Neural progenitor cell (in vitro differentiated cells): ENCODE results near the gene ADCY6. TPM values are rescaled to one million over a fixed set of nuclear protein-coding genes. Genes with fewer than 3 reads are reported as not detected.

Experiments
- DNase-seq: peaks from one replicate; pipeline ENCODE4 v3.0.0-alpha.2; 2016; ENCODE audit warnings: low spot score
- H2AFZ ChIP-seq: fragments of 200-600 bp; sonication (generic); replicated peaks from 2 replicates; pipeline ENCODE4 v1.6.1; 2016; ENCODE audit warnings: antibody characterized with exemption
- H3F3A ChIP-seq: fragments of 200-600 bp; sonication (generic); 2 replicates; pipeline ENCODE4 v1.6.1; 2016; ENCODE audit warnings: antibody characterized with exemption, low read depth
- H3K27ac ChIP-seq: fragments of 200-600 bp; sonication (generic); 2 replicates; pipeline ENCODE4 v1.5.1; 2016; ENCODE audit warnings: mild to moderate bottlenecking
- H3K27me3 ChIP-seq: fragments of 200-600 bp; sonication (generic); 2 replicates; pipeline ENCODE4 v1.6.1; 2016; ENCODE audit warnings: mild to moderate bottlenecking, moderate library complexity
- H3K36me3 ChIP-seq: fragments of 200-600 bp; sonication (generic); 2 replicates; pipeline ENCODE4 v1.5.1; 2016
- H3K4me1 ChIP-seq: fragments of 200-600 bp; sonication (generic); 2 replicates; pipeline ENCODE4 v1.6.1; 2016; ENCODE audit warnings: mixed run types
- H3K4me2 ChIP-seq: fragments of 200-600 bp; sonication (generic); 2 replicates; pipeline ENCODE4 v1.6.1; 2016
- H3K4me3 ChIP-seq: fragments of 200-600 bp; sonication (generic); 2 replicates; pipeline ENCODE4 v1.5.1; 2016
- H3K79me2 ChIP-seq: fragments of 200-600 bp; sonication (generic); 2 replicates; pipeline ENCODE4 v1.6.1; 2016; ENCODE audit warnings: low read depth
- H3K9ac ChIP-seq: fragments of 200-600 bp; sonication (generic); 2 replicates; pipeline ENCODE4 v1.6.1; 2016
- H3K9me3 ChIP-seq: fragments of 200-600 bp; sonication (generic); 2 replicates; pipeline ENCODE4 v1.5.1; 2016; ENCODE audit warnings: low read depth
- H4K20me1 ChIP-seq: fragments of 200-600 bp; sonication (generic); 2 replicates; pipeline ENCODE4 v1.6.1; 2016; ENCODE audit warnings: low read depth
- H3K27ac Mint-ChIP-seq: 3 replicates; pipeline ENCODE4 v1.8.0; 2021; ENCODE audit warnings: mixed read lengths
- H3K27me3 Mint-ChIP-seq: 2 replicates; pipeline ENCODE4 v1.8.0; 2022; ENCODE audit warnings: low read depth, mild to moderate bottlenecking, inconsistent platforms, moderate library complexity, mixed read lengths; ENCODE audit not compliant: insufficient read depth
- H3K36me3 Mint-ChIP-seq: 3 replicates; pipeline ENCODE4 v1.8.0; 2021; ENCODE audit warnings: mixed read lengths
- H3K4me1 Mint-ChIP-seq: 3 replicates; pipeline ENCODE4 v1.8.0; 2021; ENCODE audit warnings: mixed read lengths
- H3K4me3 Mint-ChIP-seq: 3 replicates; pipeline ENCODE4 v1.8.0; 2021; ENCODE audit warnings: mild to moderate bottlenecking, moderate library complexity, mixed read lengths
- H3K9me3 Mint-ChIP-seq: 3 replicates; pipeline ENCODE4 v1.8.0; 2020; ENCODE audit warnings: mixed read lengths
- EZH2 ChIP-seq: fragments of 200-600 bp; sonication (generic); IDR thresholded peaks from 2 replicates; pipeline ENCODE4 v1.6.1; 2017; ENCODE audit warnings: antibody characterized with exemption, mild to moderate bottlenecking, moderate library complexity
- EZH2phosphoT487 ChIP-seq: fragments of 200-600 bp; sonication (generic); IDR thresholded peaks from 2 replicates; pipeline ENCODE4 v1.6.1; 2017; ENCODE audit warnings: antibody characterized with exemption
- total RNA-seq: library from RNA; depleted of rRNA; stranded (reverse); fragments of >200 nt; gene quantifications from 2 replicates; pipeline ENCODE4 v1.2.3, GENCODE V29; 2015; ENCODE audit warnings: low replicate concordance
- TF ChIP-seq, protein P1 (sequence below): fragments of 200-600 bp; sonication (generic); IDR thresholded peaks from 2 replicates; pipeline ENCODE4 v1.5.1; 2017; ENCODE audit warnings: antibody characterized with exemption, mild to moderate bottlenecking

Gene ADCY6
- total RNA-seq, 1 donor from 2014 or later: 22.4 TPM

DNA sequence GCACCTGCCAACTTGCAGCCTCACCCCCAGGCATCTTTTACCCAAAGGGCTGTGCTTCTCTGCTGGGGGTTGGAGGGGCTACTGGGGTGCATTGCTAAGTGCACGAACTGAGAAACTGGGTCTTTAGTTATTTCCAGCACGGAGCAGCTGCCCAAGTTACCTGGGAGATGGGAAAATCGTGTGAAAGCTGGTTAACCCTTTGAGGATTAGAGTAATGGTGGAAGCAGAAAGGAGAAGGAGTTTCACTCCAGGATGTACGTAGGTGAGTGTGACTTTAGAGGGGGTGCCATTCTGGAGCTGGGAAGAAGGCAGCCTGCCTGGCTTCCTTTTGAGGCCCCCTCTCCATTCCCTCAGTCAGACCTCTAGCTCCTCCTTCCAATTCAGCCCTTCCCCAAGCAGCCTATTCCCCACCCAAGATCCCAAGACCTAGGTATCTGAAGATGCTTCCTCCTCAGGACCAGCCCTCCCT lies 1.0 kb upstream of the ADCY6 start:
- Histone ChIP-seq H2AFZ (peak overlapping the region; percentile 30), H3K27ac (no peak overlapping the region), H3K27me3 (no peaks in the 10 kb centered on the region), H3K9me3 (no peaks in the 10 kb centered on the region), H4K20me1 (peaks cover 22% of the 10 kb centered on the region), H3K79me2 (peaks cover 38% of the 10 kb centered on the region), H3K4me2 (peak overlapping the region; percentile 88), H3K4me3 (peak overlapping the region; percentile 96), H3K9ac (no peak overlapping the region), H3K4me1 (peaks cover 13% of the 10 kb centered on the region), H3K36me3 (no peaks in the 10 kb centered on the region), H3F3A (peaks cover 12% of the 10 kb centered on the region)
- H3K4me1 Mint-ChIP-seq: peaks cover 36% of the 10 kb centered on the region
- H3K36me3 Mint-ChIP-seq: peaks cover 3% of the 10 kb centered on the region
- no peak for TF ChIP-seq EZH2
- TF ChIP-seq EZH2phosphoT487: no peak
- TF ChIP-seq, protein P1, sequence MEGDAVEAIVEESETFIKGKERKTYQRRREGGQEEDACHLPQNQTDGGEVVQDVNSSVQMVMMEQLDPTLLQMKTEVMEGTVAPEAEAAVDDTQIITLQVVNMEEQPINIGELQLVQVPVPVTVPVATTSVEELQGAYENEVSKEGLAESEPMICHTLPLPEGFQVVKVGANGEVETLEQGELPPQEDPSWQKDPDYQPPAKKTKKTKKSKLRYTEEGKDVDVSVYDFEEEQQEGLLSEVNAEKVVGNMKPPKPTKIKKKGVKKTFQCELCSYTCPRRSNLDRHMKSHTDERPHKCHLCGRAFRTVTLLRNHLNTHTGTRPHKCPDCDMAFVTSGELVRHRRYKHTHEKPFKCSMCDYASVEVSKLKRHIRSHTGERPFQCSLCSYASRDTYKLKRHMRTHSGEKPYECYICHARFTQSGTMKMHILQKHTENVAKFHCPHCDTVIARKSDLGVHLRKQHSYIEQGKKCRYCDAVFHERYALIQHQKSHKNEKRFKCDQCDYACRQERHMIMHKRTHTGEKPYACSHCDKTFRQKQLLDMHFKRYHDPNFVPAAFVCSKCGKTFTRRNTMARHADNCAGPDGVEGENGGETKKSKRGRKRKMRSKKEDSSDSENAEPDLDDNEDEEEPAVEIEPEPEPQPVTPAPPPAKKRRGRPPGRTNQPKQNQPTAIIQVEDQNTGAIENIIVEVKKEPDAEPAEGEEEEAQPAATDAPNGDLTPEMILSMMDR: no peak
- H3K4me3 Mint-ChIP-seq: peak overlapping the region; percentile 95
- H3K27ac Mint-ChIP-seq: peak overlapping the region; percentile 69
- peaks cover 9% of the 10 kb centered on the region for H3K27me3 Mint-ChIP-seq
- H3K9me3 Mint-ChIP-seq: no peaks in the 10 kb centered on the region
- no peak for DNase-seq

DNA sequence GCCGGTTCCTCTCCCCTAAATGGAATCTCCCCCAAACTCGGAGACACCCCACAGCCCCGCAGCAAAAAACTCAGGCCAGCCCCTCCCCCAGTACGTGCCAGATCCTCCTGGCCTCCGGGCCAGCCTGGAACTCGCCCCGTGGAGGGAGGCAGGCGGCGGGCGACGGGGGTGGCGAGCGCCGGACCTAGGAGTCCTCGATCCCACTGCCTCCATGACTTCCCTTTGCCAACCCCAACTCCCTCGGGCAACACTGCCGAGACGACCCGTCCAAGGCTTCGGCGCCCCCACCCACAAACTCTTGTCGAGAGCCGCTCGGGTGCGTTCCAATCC lies 400 bp downstream of the ADCY6 start:
- H3K4me1 Mint-ChIP-seq: peaks cover 33% of the 10 kb centered on the region
- H3K27me3 Mint-ChIP-seq: peaks cover 7% of the 10 kb centered on the region

DNA sequence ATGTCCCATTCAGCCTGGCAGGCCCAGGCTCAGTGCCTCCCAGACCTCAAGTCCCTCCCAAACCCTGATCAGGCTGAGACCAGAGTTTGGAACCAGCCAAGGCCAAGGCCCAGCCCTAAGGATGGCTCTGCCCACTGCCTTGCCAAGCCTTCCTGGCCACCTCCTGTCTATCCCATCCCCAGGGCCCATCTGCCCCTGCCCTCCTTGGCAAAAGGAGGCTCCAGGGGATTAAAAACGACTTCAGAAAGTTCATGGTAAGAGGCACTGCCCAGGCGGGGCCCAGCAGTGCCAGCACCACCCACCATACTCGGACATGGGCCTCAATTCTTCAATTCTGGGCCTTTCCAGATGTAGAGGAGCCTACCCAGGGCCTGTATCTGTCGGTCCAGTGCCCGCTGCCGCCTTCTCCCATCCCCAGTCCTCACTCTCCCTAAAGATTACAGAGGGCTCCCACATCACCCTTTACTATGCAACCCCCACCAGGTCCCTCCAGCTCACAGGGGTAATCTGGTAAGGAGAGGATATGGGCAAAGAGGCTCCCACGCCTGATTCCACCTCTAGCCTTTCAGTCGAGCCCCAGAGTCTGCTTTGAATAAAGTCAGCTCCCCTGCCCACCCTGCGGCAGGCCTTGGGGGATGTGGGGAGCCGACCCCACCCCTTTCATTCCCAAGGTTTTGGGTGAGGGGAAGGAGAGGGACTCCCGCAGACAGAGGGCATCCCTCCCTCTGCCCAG lies 932 bp downstream of the ADCY6 start:
- Mint-ChIP-seq H3K27me3 (peaks cover 4% of the 10 kb centered on the region), H3K9me3 (no peaks in the 10 kb centered on the region), H3K27ac (peak overlapping the region; percentile 72), H3K4me3 (peak overlapping the region; percentile 95), H3K4me1 (peaks cover 33% of the 10 kb centered on the region), H3K36me3 (peaks cover 3% of the 10 kb centered on the region)
- Histone ChIP-seq H3K27ac (no peak overlapping the region), H3K4me2 (peak overlapping the region; percentile 88), H3F3A (peaks cover 12% of the 10 kb centered on the region), H4K20me1 (peaks cover 22% of the 10 kb centered on the region), H3K9ac (peak overlapping the region; percentile 83), H3K36me3 (no peaks in the 10 kb centered on the region), H3K4me3 (peak overlapping the region; percentile 96), H3K27me3 (no peaks in the 10 kb centered on the region), H3K9me3 (no peaks in the 10 kb centered on the region), H2AFZ (peak overlapping the region; percentile 43), H3K4me1 (peaks cover 13% of the 10 kb centered on the region), H3K79me2 (peaks cover 53% of the 10 kb centered on the region)
- TF ChIP-seq, protein P1: no peak
- TF ChIP-seq EZH2phosphoT487 (no peak), EZH2 (no peak)
- peak; percentile 16 for DNase-seq

More for the DNA sequence above, 400 bp downstream of the ADCY6 start:
- peak overlapping the region; percentile 72 for H3K27ac Mint-ChIP-seq
- H3K79me2 ChIP-seq: peaks cover 51% of the 10 kb centered on the region
- H3K9me3 Mint-ChIP-seq: no peaks in the 10 kb centered on the region
- peak overlapping the region; percentile 96 for H3K4me3 ChIP-seq
- H3F3A ChIP-seq: peaks cover 12% of the 10 kb centered on the region
- H4K20me1 ChIP-seq: peaks cover 22% of the 10 kb centered on the region
- no peaks in the 10 kb centered on the region for H3K36me3 ChIP-seq
- DNase-seq: no peak
- H2AFZ ChIP-seq: peak overlapping the region; percentile 43
- no peaks in the 10 kb centered on the region for H3K9me3 ChIP-seq
- H3K27ac ChIP-seq: no peak overlapping the region
- peaks cover 3% of the 10 kb centered on the region for H3K36me3 Mint-ChIP-seq
- peak overlapping the region; percentile 95 for H3K4me3 Mint-ChIP-seq
- H3K27me3 ChIP-seq: no peaks in the 10 kb centered on the region
- TF ChIP-seq EZH2phosphoT487 (no peak), EZH2 (no peak)
- TF ChIP-seq, protein P1: no peak
- peak overlapping the region; percentile 88 for H3K4me2 ChIP-seq
- peak overlapping the region; percentile 83 for H3K9ac ChIP-seq
- H3K4me1 ChIP-seq: peaks cover 13% of the 10 kb centered on the region
